Endothelial cell of umbilical vein (primary cell): ENCODE measurements around the gene GGTLC1. TPM values are rescaled to one million over a fixed set of nuclear protein-coding genes. Genes with fewer than 3 reads are reported as not detected.

Experiments
- BruUV-seq: library from RNA; stranded (reverse); fragments of 400-500 nt; replicated peaks from 2 replicates; lab custom pipeline; 2021; lab: Mats Ljungman, UMichigan
- CTCF ChIA-PET: fragments of 300-600, 350-600 bp; sonication (Branson Sonifier 250); formaldehyde crosslinking; loops from one replicate; lab custom pipeline; 2021; ENCODE audit warnings: antibody characterized with exemption, inconsistent platforms; lab: Charles Lee
- POLR2A ChIA-PET: fragments of 300-600, 350-600 bp; sonication (Branson Sonifier 250); formaldehyde crosslinking; loops from one replicate; lab custom pipeline; 2021; ENCODE audit warnings: antibody characterized with exemption, inconsistent platforms; lab: Charles Lee
- DNase-seq: peaks from one replicate; pipeline ENCODE4 v3.0.0-alpha.2; 2011; ENCODE audit warnings: low read depth, low spot score
- FAIRE-seq: peaks from 2 replicates; lab custom pipeline; 2011; peaks lifted over from hg19 to GRCh38; lab: Jason Lieb, UNC
- H2AFZ ChIP-seq: 2 replicates; pipeline ENCODE4 v1.6.0; 2012; ENCODE audit warnings: low read depth, low read length, control low read depth, inconsistent platforms
- H3K27ac ChIP-seq: 2 replicates; pipeline ENCODE4 v1.5.1; 2011; ENCODE audit warnings: low read depth, mild to moderate bottlenecking, control low read depth, low read length, moderate library complexity; ENCODE audit not compliant: insufficient read depth
- H3K27me3 ChIP-seq, 2 experiments: 2 replicates each; pipeline versions ENCODE4 v1.6.0 to v1.6.1; 2011; ENCODE audit warnings: low read length in 2 of 2, mixed read lengths in 1 of 2; ENCODE audit not compliant: control insufficient read depth in 2 of 2, insufficient read depth in 2 of 2
- H3K36me3 ChIP-seq, 2 experiments: 2 replicates in 1 of 2; 3 replicates in 1 of 2; pipeline ENCODE4 v1.5.1; 2011; ENCODE audit warnings: low read length in 2 of 2, mild to moderate bottlenecking in 1 of 2, moderate library complexity in 1 of 2; ENCODE audit not compliant: control insufficient read depth in 2 of 2, insufficient read depth in 2 of 2; ENCODE audit errors: extremely low read depth in 1 of 2
- H3K4me1 ChIP-seq: 3 replicates; pipeline ENCODE4 v1.5.1; 2011; ENCODE audit warnings: mild to moderate bottlenecking, low read length; ENCODE audit not compliant: control insufficient read depth, insufficient read depth; ENCODE audit errors: extremely low read depth
- H3K4me2 ChIP-seq: 2 replicates; pipeline ENCODE4 v1.6.1; 2011; ENCODE audit warnings: low read length, control low read depth, mixed read lengths; ENCODE audit not compliant: insufficient read depth
- H3K4me3 ChIP-seq, 3 experiments: fragments of 200-600 bp in 1 of 3; sonication (generic), shearing (Covaris generic) in 1 of 3; replicated peaks in 1 of 3; 2 replicates each; pipeline ENCODE4 v1.5.1; 2011 to 2016; ENCODE audit warnings: control low read depth in 3 of 3, low read length in 3 of 3, mild to moderate bottlenecking in 2 of 3, inconsistent platforms in 1 of 3, low read depth in 1 of 3, moderate library complexity in 1 of 3; ENCODE audit not compliant: insufficient read depth in 1 of 3
- H3K79me2 ChIP-seq: 2 replicates; pipeline ENCODE4 v1.6.0; 2012; ENCODE audit warnings: low read length, inconsistent platforms; ENCODE audit not compliant: control insufficient read depth, insufficient read depth
- H3K9ac ChIP-seq: replicated peaks from 2 replicates; pipeline ENCODE3; 2011; ENCODE audit warnings: low read length, control low read depth; ENCODE audit not compliant: insufficient read depth; ENCODE audit errors: extremely low read depth
- H3K9me1 ChIP-seq: replicated peaks from 3 replicates; pipeline ENCODE4 v1.6.0; 2011; ENCODE audit warnings: mild to moderate bottlenecking, low read length; ENCODE audit not compliant: control insufficient read depth, insufficient read depth; ENCODE audit errors: extremely low read depth
- H3K9me3 ChIP-seq: replicated peaks from 2 replicates; pipeline ENCODE4 v1.5.1; 2012; ENCODE audit warnings: low read length, inconsistent platforms; ENCODE audit not compliant: control insufficient read depth, insufficient read depth
- H4K20me1 ChIP-seq: replicated peaks from 2 replicates; pipeline ENCODE3; 2011; ENCODE audit warnings: mild to moderate bottlenecking, low read length; ENCODE audit not compliant: control insufficient read depth, insufficient read depth; ENCODE audit errors: extremely low read depth
- CTCF ChIP-seq, 2 donors: IDR thresholded peaks; 1 replicate in 1 of 2; 2 replicates in 1 of 2; pipeline ENCODE4 v1.5.1; 2011; ENCODE audit warnings: low read length in 2 of 2, mild to moderate bottlenecking in 2 of 2, moderate library complexity in 2 of 2, control low read depth in 1 of 2, inconsistent platforms in 1 of 2, low read depth in 1 of 2; ENCODE audit not compliant: insufficient read depth in 1 of 2; ENCODE audit errors: extremely low read depth in 1 of 2
- EZH2 ChIP-seq: IDR thresholded peaks from 2 replicates; pipeline ENCODE4 v1.6.1; 2012; ENCODE audit warnings: borderline replicate concordance, low read depth, mild to moderate bottlenecking, moderate library complexity, low read length, inconsistent platforms; ENCODE audit not compliant: severe bottlenecking
- FOS ChIP-seq: IDR thresholded peaks from 2 replicates; pipeline ENCODE4 v1.6.1; 2011; ENCODE audit warnings: mild to moderate bottlenecking, low read length, moderate library complexity, borderline replicate concordance; ENCODE audit not compliant: insufficient read depth
- GATA2 ChIP-seq: IDR thresholded peaks from 2 replicates; pipeline ENCODE4 v1.7.0; 2011; ENCODE audit warnings: low read depth, mild to moderate bottlenecking, moderate library complexity, mixed read lengths, low read length; ENCODE audit not compliant: insufficient read length, insufficient read depth
- JUN ChIP-seq: IDR thresholded peaks from 2 replicates; pipeline ENCODE4 v1.6.1; 2011; ENCODE audit warnings: borderline replicate concordance, low read depth; ENCODE audit not compliant: insufficient read length, insufficient read depth
- MAX ChIP-seq: IDR thresholded peaks from 2 replicates; pipeline ENCODE4 v1.6.1; 2011; ENCODE audit not compliant: insufficient read depth, insufficient read length
- MYC ChIP-seq: IDR thresholded peaks from one replicate; pipeline ENCODE4 v1.6.1; 2011; ENCODE audit warnings: mild to moderate bottlenecking, low read depth, low read length
- POLR2A ChIP-seq: IDR thresholded peaks from 2 replicates; pipeline ENCODE4 v1.6.1; 2012; ENCODE audit warnings: low read depth, mild to moderate bottlenecking, control low read depth, low read length
- POLR2AphosphoS5 ChIP-seq: IDR thresholded peaks from 2 replicates; pipeline ENCODE4 v1.6.1; 2012; ENCODE audit warnings: low read depth, mild to moderate bottlenecking, control low read depth, low read length, moderate library complexity; ENCODE audit not compliant: insufficient read depth
- dilution Hi-C: fragments of 300-500 bp; cut with MboI; formaldehyde crosslinking; loops from one replicate; pipeline ENCODE4 v1.15.0; 2019; ENCODE audit warnings: low sequenced_read_pairs; ENCODE audit not compliant: extremely low pct_ligation_motif_present
- intact Hi-C: fragments of 100-400 bp; cut with micrococcal nuclease; formaldehyde crosslinking; loops from one replicate; pipeline ENCODE4 v1.10.0; 2022
- polyA plus RNA-seq, 4 experiments: library from polyadenylated mRNA; depleted of rRNA in 3 of 4; stranded (reverse) in 3 of 4; unstranded in 1 of 4; fragments of >200 nt; gene quantifications; 2 replicates each; pipeline versions ENCODE4 v1.2.1 to v1.2.3, GENCODE V29; 2011 to 2012; ENCODE audit warnings: missing spikeins in 1 of 4
- total RNA-seq: library from RNA; stranded (reverse); gene quantifications from 2 replicates; pipeline ENCODE4 v1.2.3, GENCODE V29; 2021

The GGTLC1 gene
- total and polyA plus RNA-seq, 2 donors (not counting 3 experiments of a cell fraction or from before 2014, with no cell fraction given) = not detected

GRCh38 chr20:23966298-23966697 lies 22.3 kb downstream of the GGTLC1 start:
- no TSS peak for BruUV-seq
- no peak overlapping the region for H2AFZ ChIP-seq
- no peak overlapping the region for H3K9ac ChIP-seq
- H3K4me1 ChIP-seq = no peaks in the 10 kb centered on the region
- H4K20me1 ChIP-seq = no peaks in the 10 kb centered on the region
- H3K4me2 ChIP-seq = no peak overlapping the region
- H3K27me3 ChIP-seq = no peaks in the 10 kb centered on the region
- POLR2A ChIA-PET = no interaction called here
- no peak overlapping the region for H3K4me3 ChIP-seq
- CTCF ChIA-PET = no interaction called here
- no peaks in the 10 kb centered on the region for H3K36me3 ChIP-seq
- H3K79me2 ChIP-seq = no peaks in the 10 kb centered on the region
- dilution Hi-C loops (no loop called here), intact Hi-C loops (no loop called here)
- no peak for DNase-seq
- FAIRE-seq = no peak
- TF ChIP-seq POLR2AphosphoS5 (no peak), POLR2A (no peak), MYC (no peak)
- no peaks in the 10 kb centered on the region for H3K9me1 ChIP-seq
- no peaks in the 10 kb centered on the region for H3K9me3 ChIP-seq
- no peak overlapping the region for H3K27ac ChIP-seq

GRCh38 chr20:23963941-23964340 lies 24.6 kb downstream of the GGTLC1 start:
- no peaks in the 10 kb centered on the region for H3K9me3 ChIP-seq
- no peak overlapping the region for H3K9ac ChIP-seq
- H3K4me3 ChIP-seq = no peak overlapping the region
- no peaks in the 10 kb centered on the region for H3K27me3 ChIP-seq
- no peaks in the 10 kb centered on the region for H3K4me1 ChIP-seq
- no peaks in the 10 kb centered on the region for H3K9me1 ChIP-seq
- no peak overlapping the region for H2AFZ ChIP-seq
- FAIRE-seq (no peak), DNase-seq (no peak)
- ChIA-PET POLR2A (no interaction called here), CTCF (no interaction called here)
- no peaks in the 10 kb centered on the region for H3K79me2 ChIP-seq
- intact Hi-C loops (no loop called here), dilution Hi-C loops (no loop called here)
- TF ChIP-seq MYC (no peak), MAX (no peak), CTCF (IDR thresholded peaks at IDR 0.05; ENCODE audit: extremely low read depth in 1 of 2, insufficient read depth in 1 of 2, low read depth in 1 of 2, low read length in 2 of 2) (no peak), JUN (no peak), FOS (no peak), POLR2AphosphoS5 (no peak), POLR2A (no peak), EZH2 (no peak), GATA2 (no peak)
- no peak overlapping the region for H3K4me2 ChIP-seq
- H3K27ac ChIP-seq = no peak overlapping the region
- no peaks in the 10 kb centered on the region for H4K20me1 ChIP-seq
- no TSS peak for BruUV-seq
- no peaks in the 10 kb centered on the region for H3K36me3 ChIP-seq
